Measurements from ENCODE around the gene ADCY9.

GRCh38 chr16:4062212-4062802 is 53.9 kb downstream of the ADCY9 start:
- TF ChIP-seq, protein P1, sequence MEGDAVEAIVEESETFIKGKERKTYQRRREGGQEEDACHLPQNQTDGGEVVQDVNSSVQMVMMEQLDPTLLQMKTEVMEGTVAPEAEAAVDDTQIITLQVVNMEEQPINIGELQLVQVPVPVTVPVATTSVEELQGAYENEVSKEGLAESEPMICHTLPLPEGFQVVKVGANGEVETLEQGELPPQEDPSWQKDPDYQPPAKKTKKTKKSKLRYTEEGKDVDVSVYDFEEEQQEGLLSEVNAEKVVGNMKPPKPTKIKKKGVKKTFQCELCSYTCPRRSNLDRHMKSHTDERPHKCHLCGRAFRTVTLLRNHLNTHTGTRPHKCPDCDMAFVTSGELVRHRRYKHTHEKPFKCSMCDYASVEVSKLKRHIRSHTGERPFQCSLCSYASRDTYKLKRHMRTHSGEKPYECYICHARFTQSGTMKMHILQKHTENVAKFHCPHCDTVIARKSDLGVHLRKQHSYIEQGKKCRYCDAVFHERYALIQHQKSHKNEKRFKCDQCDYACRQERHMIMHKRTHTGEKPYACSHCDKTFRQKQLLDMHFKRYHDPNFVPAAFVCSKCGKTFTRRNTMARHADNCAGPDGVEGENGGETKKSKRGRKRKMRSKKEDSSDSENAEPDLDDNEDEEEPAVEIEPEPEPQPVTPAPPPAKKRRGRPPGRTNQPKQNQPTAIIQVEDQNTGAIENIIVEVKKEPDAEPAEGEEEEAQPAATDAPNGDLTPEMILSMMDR (IDR thresholded peaks at IDR 0.05; ENCODE audit: insufficient read depth, low read length, poor library complexity, severe bottlenecking), result no peak
- TF ChIP-seq EZH2phosphoT487 (conservative IDR thresholded peaks at IDR 0.05; ENCODE audit: low read length), result no peak

Measured in SU-DHL-6 (cell line).